ENCODE results near the gene MCIDAS.

Gene MCIDAS

GRCh38 chr5:55226934-55227663 lies at the start of gene MCIDAS:
TSS of gene MCIDAS (minus strand) at chr5:55227315. CDS start at chr5:55227138, 177 bp downstream.
- DNase-seq (ENCODE audit: extremely low read depth in 1 of 2, low read depth in 1 of 2): peak; percentile 42 to 49

- no peak for DNase-seq (ENCODE audit: extremely low read depth in 1 of 2, low read depth in 1 of 2)
Observed at GRCh38 chr5:55276771-55277170, 49.7 kb upstream of the MCIDAS start.

- DNase-seq (ENCODE audit: extremely low read depth in 1 of 2, low read depth in 1 of 2): no peak
Observed at GRCh38 chr5:55258339-55258738, 31.2 kb upstream of the MCIDAS start.

GRCh38 chr5:55254802-55255201 lies 27.7 kb upstream of the MCIDAS start:
- DNase-seq (ENCODE audit: extremely low read depth in 1 of 2, low read depth in 1 of 2): no peak

- no peak for DNase-seq (ENCODE audit: extremely low read depth in 1 of 2, low read depth in 1 of 2)
Observed at GRCh38 chr5:55250064-55250463, 22.9 kb upstream of the MCIDAS start.

- no peak for DNase-seq (ENCODE audit: extremely low read depth in 1 of 2, low read depth in 1 of 2)
Observed at GRCh38 chr5:55241746-55242145, 14.6 kb upstream of the MCIDAS start.

- DNase-seq (ENCODE audit: extremely low read depth in 1 of 2, low read depth in 1 of 2): no peak
Observed at GRCh38 chr5:55236800-55237199, 9.7 kb upstream of the MCIDAS start.

GRCh38 chr5:55234121-55234700 lies 7.1 kb upstream of the MCIDAS start:
- no peak for DNase-seq (ENCODE audit: extremely low read depth in 1 of 2, low read depth in 1 of 2)

GRCh38 chr5:55232985-55233928 lies 6.1 kb upstream of the MCIDAS start, which contains the start of gene CCNO:
TSS of gene CCNO (minus strand) at chr5:55233608. CDS start at chr5:55233523, 85 bp downstream.
- DNase-seq (ENCODE audit: extremely low read depth in 1 of 2, low read depth in 1 of 2): peak in 1 of 2 donors; percentile 52

GRCh38 chr5:55232271-55232984 lies 5.3 kb upstream of the MCIDAS start:
- no peak for DNase-seq (ENCODE audit: extremely low read depth in 1 of 2, low read depth in 1 of 2)

- no peak for DNase-seq (ENCODE audit: extremely low read depth in 1 of 2, low read depth in 1 of 2)
Observed at GRCh38 chr5:55231919-55232270, 4.8 kb upstream of the MCIDAS start.

- no peak for DNase-seq (ENCODE audit: extremely low read depth in 1 of 2, low read depth in 1 of 2)
Observed at GRCh38 chr5:55231029-55231918, 4.2 kb upstream of the MCIDAS start.

- DNase-seq (ENCODE audit: extremely low read depth in 1 of 2, low read depth in 1 of 2): no peak
Observed at GRCh38 chr5:55230086-55230629, 3.0 kb upstream of the MCIDAS start.

GRCh38 chr5:55227664-55228430 lies 732 bp upstream of the MCIDAS start:
- DNase-seq (ENCODE audit: extremely low read depth in 1 of 2, low read depth in 1 of 2): no peak

- DNase-seq (ENCODE audit: extremely low read depth in 1 of 2, low read depth in 1 of 2): peak in 1 of 2 donors; percentile 64
Observed at GRCh38 chr5:55226027-55226933, 835 bp downstream of the MCIDAS start.

- no peak for DNase-seq (ENCODE audit: extremely low read depth in 1 of 2, low read depth in 1 of 2)
Observed at GRCh38 chr5:55225346-55225745, 1.8 kb downstream of the MCIDAS start.

GRCh38 chr5:55223812-55224240 lies 3.3 kb downstream of the MCIDAS start:
- no peak for DNase-seq (ENCODE audit: extremely low read depth in 1 of 2, low read depth in 1 of 2)

Data from stimulated activated CD8-positive, alpha-beta memory T cell treated with anti-CD3 and anti-CD28 coated beads, Interleukin-7, amount 100 ng/mL, for 48 hours (primary cell).